GM12878 (cell line): ENCODE data around the gene MGMT. TPM values are rescaled to one million over a fixed set of nuclear protein-coding genes. Genes with fewer than 3 reads are reported as not detected.

Source experiments
- ATAC-seq: fragments of 200-7000 bp; cut with Tn5 transposase; 3 replicates; pipeline ENCODE4 v1.9.1; 2020; ENCODE audit warnings: mild to moderate bottlenecking, moderate library complexity
- BruUV-seq: library from RNA; stranded (reverse); fragments of 400-500 nt; replicated peaks from 2 replicates; lab custom pipeline; 2021; lab: Mats Ljungman, UMichigan
- CTCF ChIA-PET: fragments of 300-600 bp; sonication (Branson Sonifier 250); formaldehyde crosslinking; extraction: SDS; loops from one replicate; lab custom pipeline; 2021; ENCODE audit warnings: inconsistent platforms; lab: Yijun Ruan, JAX
- POLR2A ChIA-PET: fragments of 350-600 bp; formaldehyde crosslinking; extraction: SDS; loops from one replicate; lab custom pipeline; 2021; ENCODE audit warnings: inconsistent platforms; lab: Charles Lee
- RAD21 ChIA-PET: fragments of 300-600 bp; sonication (Branson Sonifier 250); formaldehyde crosslinking; loops from one replicate; lab custom pipeline; 2023; ENCODE audit warnings: antibody characterized with exemption; ENCODE audit not compliant: unreplicated experiment; lab: Charles Lee
- SMC1A ChIA-PET: fragments of 300-600 bp; sonication (Branson Sonifier 250); formaldehyde crosslinking; loops from one replicate; lab custom pipeline; 2023; ENCODE audit not compliant: unreplicated experiment, uncharacterized antibody; lab: Charles Lee
- DNase-seq: peaks from one replicate; pipeline ENCODE4 v3.0.0-alpha.2; 2011; ENCODE audit warnings: low read depth, low spot score
- FAIRE-seq: peaks from 3 replicates; lab custom pipeline; 2011; peaks lifted over from hg19 to GRCh38; lab: Jason Lieb, UNC
- H2AFZ ChIP-seq: 2 replicates; pipeline ENCODE4 v1.6.0; 2011; ENCODE audit warnings: low read depth, low read length, control low read depth; ENCODE audit not compliant: control insufficient read depth
- H3K27ac ChIP-seq: 2 replicates; pipeline ENCODE4 v1.5.1; 2011; ENCODE audit warnings: control low read depth; ENCODE audit not compliant: control insufficient read depth, insufficient read depth
- H3K27me3 ChIP-seq, 2 experiments: replicated peaks in 1 of 2; 2 replicates each; pipeline versions ENCODE4 v1.6.0 to v1.6.1; 2011; ENCODE audit warnings: low read length in 1 of 2; ENCODE audit not compliant: control insufficient read depth in 2 of 2, insufficient read depth in 2 of 2
- H3K36me3 ChIP-seq, 2 experiments: 2 replicates each; pipeline ENCODE4 v1.5.1; 2011; ENCODE audit warnings: low read length in 1 of 2; ENCODE audit not compliant: control insufficient read depth in 2 of 2, insufficient read depth in 2 of 2
- H3K4me1 ChIP-seq: 2 replicates; pipeline ENCODE4 v1.6.1; 2011; ENCODE audit warnings: mild to moderate bottlenecking, low read length, moderate library complexity, mixed read lengths; ENCODE audit not compliant: control insufficient read depth, insufficient read depth
- H3K4me2 ChIP-seq: 2 replicates; pipeline ENCODE4 v1.6.0; 2011; ENCODE audit warnings: control low read depth; ENCODE audit not compliant: control insufficient read depth, insufficient read depth
- H3K4me3 ChIP-seq: fragments of 200-600 bp; sonication (generic); 2 replicates; pipeline ENCODE4 v1.5.1; 2016
- H3K79me2 ChIP-seq: 2 replicates; pipeline ENCODE4 v1.6.0; 2011; ENCODE audit warnings: low read length; ENCODE audit not compliant: control insufficient read depth, insufficient read depth
- H3K9ac ChIP-seq: 2 replicates; pipeline ENCODE4 v1.8.0; 2011; ENCODE audit warnings: low read length, control low read depth, mixed read lengths; ENCODE audit not compliant: control insufficient read depth, insufficient read depth
- H3K9me3 ChIP-seq: replicated peaks from 3 replicates; pipeline ENCODE4 v1.5.1; 2011; ENCODE audit warnings: mild to moderate bottlenecking, low read length; ENCODE audit not compliant: control insufficient read depth, insufficient read depth
- H4K20me1 ChIP-seq: 2 replicates; pipeline ENCODE4 v1.6.0; 2011; ENCODE audit not compliant: control insufficient read depth, insufficient read depth
- CREM ChIP-seq: IDR thresholded peaks from 2 replicates; pipeline ENCODE4 v1.6.1; 2014; ENCODE audit warnings: antibody characterized with exemption, low read depth
- SMC3 ChIP-seq: IDR thresholded peaks from 2 replicates; pipeline ENCODE4 v1.6.1; 2011; ENCODE audit warnings: low read length, improper control_type of control experiment, borderline replicate concordance
- ZNF24 ChIP-seq: fragments of 450-650 bp; IDR thresholded peaks from 2 replicates; pipeline ENCODE4 v1.6.1; 2017; ENCODE audit warnings: antibody characterized with exemption, mild to moderate bottlenecking
- ZZZ3 ChIP-seq: IDR thresholded peaks from 2 replicates; pipeline ENCODE4 v1.6.1; 2011; ENCODE audit warnings: low read depth; ENCODE audit not compliant: control insufficient read depth, insufficient read length
- WGBS: methylation state at CpG from one replicate; pipeline ENCODE4 v1.1.6; 2016; ENCODE audit warnings: low lambda C conversion rate; ENCODE audit not compliant: insufficient replicate concordance, insufficient coverage; ENCODE audit errors: missing lambda C conversion rate; 5-methylcytosine and 5-hydroxymethylcytosine counted together
- in situ Hi-C: fragments of 300-500 bp; cut with MboI; formaldehyde crosslinking; loops from 9 replicates; pipeline ENCODE4 v1.14.3; 2018; ENCODE audit warnings: mixed read lengths
- intact Hi-C: fragments of 100-400 bp; cut with micrococcal nuclease; formaldehyde crosslinking; loops from one replicate; pipeline ENCODE4 v1.14.2; 2022; ENCODE audit not compliant: unreplicated experiment
- polyA plus RNA-seq, 11 experiments: library from polyadenylated mRNA; depleted of rRNA in 4 of 11; unstranded in 6 of 11; stranded (reverse) in 5 of 11; fragments of >200 nt; fragmentation: Nextera tagmentation in 4 of 11; fragmentation: Illumina TruSeq in 1 of 11; extraction: Ambion mirVana in 4 of 11; extraction: Trizol in 1 of 11; gene quantifications; 1 replicate in 1 of 11; 2 replicates in 10 of 11; pipeline versions ENCODE4 v1.2.1 to v1.2.3, GENCODE V29; 2011 to 2016; ENCODE audit warnings: inconsistent platforms in 2 of 11, missing spikeins in 2 of 11, low read depth in 1 of 11
- total RNA-seq, 4 experiments: library from RNA; depleted of rRNA in 3 of 4; stranded (reverse); fragments of >200 nt in 3 of 4; fragmentation: Illumina TruSeq in 1 of 4; extraction: Trizol in 1 of 4; gene quantifications; 2 replicates each; pipeline versions ENCODE4 v1.2.1 to v1.2.3, GENCODE V29; 2013 to 2021
- TF ChIP-seq, protein P1 (sequence below): fragments of 450-650 bp; formaldehyde crosslinking; IDR thresholded peaks from 2 replicates; pipeline ENCODE4 v1.4.0; 2020; ENCODE audit warnings: mild to moderate bottlenecking, moderate library complexity
- TF ChIP-seq, protein P2 (sequence below): fragments of 450-650 bp; IDR thresholded peaks from 2 replicates; pipeline ENCODE4 v1.6.1; 2017; ENCODE audit warnings: low read depth, mild to moderate bottlenecking, moderate library complexity

MGMT gene
- total and polyA plus RNA-seq, 10 of the 15 experiments (the other 5 are each of a cell fraction or from before 2014, with no cell fraction given) = 0.16 to 24.2 (median 13.3) TPM

- no peak overlapping the region for H3K27ac ChIP-seq
- H2AFZ ChIP-seq = no peak overlapping the region
- ChIA-PET SMC1A (no interaction called here), CTCF (no interaction called here), POLR2A (no interaction called here), RAD21 (no interaction called here)
- no peaks in the 10 kb centered on the region for H4K20me1 ChIP-seq
- intact Hi-C loops = no loop called here
- ATAC-seq = no peak
- H3K9me3 ChIP-seq = no peaks in the 10 kb centered on the region
- no peak overlapping the region for H3K4me2 ChIP-seq
- H3K4me3 ChIP-seq = no peak overlapping the region
- H3K27me3 ChIP-seq = no peaks in the 10 kb centered on the region
- no peak for FAIRE-seq
- no peaks in the 10 kb centered on the region for H3K79me2 ChIP-seq
- H3K36me3 ChIP-seq = no peaks in the 10 kb centered on the region
- DNase-seq = no peak
- in situ Hi-C loops = no loop called here
- H3K4me1 ChIP-seq = no peaks in the 10 kb centered on the region
- BruUV-seq = no TSS peak
- no peak overlapping the region for H3K9ac ChIP-seq
- 96% methylated on average over 10 of the region's 11 CpGs for WGBS
- TF ChIP-seq, protein P1, sequence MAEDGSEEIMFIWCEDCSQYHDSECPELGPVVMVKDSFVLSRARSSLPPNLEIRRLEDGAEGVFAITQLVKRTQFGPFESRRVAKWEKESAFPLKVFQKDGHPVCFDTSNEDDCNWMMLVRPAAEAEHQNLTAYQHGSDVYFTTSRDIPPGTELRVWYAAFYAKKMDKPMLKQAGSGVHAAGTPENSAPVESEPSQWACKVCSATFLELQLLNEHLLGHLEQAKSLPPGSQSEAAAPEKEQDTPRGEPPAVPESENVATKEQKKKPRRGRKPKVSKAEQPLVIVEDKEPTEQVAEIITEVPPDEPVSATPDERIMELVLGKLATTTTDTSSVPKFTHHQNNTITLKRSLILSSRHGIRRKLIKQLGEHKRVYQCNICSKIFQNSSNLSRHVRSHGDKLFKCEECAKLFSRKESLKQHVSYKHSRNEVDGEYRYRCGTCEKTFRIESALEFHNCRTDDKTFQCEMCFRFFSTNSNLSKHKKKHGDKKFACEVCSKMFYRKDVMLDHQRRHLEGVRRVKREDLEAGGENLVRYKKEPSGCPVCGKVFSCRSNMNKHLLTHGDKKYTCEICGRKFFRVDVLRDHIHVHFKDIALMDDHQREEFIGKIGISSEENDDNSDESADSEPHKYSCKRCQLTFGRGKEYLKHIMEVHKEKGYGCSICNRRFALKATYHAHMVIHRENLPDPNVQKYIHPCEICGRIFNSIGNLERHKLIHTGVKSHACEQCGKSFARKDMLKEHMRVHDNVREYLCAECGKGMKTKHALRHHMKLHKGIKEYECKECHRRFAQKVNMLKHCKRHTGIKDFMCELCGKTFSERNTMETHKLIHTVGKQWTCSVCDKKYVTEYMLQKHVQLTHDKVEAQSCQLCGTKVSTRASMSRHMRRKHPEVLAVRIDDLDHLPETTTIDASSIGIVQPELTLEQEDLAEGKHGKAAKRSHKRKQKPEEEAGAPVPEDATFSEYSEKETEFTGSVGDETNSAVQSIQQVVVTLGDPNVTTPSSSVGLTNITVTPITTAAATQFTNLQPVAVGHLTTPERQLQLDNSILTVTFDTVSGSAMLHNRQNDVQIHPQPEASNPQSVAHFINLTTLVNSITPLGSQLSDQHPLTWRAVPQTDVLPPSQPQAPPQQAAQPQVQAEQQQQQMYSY (CRISPR knock-in tag) = no peak
- TF ChIP-seq, protein P2, sequence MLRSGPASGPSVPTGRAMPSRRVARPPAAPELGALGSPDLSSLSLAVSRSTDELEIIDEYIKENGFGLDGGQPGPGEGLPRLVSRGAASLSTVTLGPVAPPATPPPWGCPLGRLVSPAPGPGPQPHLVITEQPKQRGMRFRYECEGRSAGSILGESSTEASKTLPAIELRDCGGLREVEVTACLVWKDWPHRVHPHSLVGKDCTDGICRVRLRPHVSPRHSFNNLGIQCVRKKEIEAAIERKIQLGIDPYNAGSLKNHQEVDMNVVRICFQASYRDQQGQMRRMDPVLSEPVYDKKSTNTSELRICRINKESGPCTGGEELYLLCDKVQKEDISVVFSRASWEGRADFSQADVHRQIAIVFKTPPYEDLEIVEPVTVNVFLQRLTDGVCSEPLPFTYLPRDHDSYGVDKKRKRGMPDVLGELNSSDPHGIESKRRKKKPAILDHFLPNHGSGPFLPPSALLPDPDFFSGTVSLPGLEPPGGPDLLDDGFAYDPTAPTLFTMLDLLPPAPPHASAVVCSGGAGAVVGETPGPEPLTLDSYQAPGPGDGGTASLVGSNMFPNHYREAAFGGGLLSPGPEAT = no peak
- TF ChIP-seq ZNF24 (no peak), SMC3 (no peak), CREM (no peak), ZZZ3 (no peak)
These were observed 186.8 kb downstream of the MGMT start for GRCh38 chr10:129653861-129654260.
